GM11168 (cell line): ENCODE measurements around the gene ADCY1.

ENCODE experiments used
- in situ Hi-C: fragments of 300-500 bp; cut with MboI; formaldehyde crosslinking; loops from one replicate; pipeline ENCODE4 v1.12.0; 2022; ENCODE audit warnings: low sequenced_read_pairs; ENCODE audit not compliant: unreplicated experiment

The ADCY1 gene

DNA sequence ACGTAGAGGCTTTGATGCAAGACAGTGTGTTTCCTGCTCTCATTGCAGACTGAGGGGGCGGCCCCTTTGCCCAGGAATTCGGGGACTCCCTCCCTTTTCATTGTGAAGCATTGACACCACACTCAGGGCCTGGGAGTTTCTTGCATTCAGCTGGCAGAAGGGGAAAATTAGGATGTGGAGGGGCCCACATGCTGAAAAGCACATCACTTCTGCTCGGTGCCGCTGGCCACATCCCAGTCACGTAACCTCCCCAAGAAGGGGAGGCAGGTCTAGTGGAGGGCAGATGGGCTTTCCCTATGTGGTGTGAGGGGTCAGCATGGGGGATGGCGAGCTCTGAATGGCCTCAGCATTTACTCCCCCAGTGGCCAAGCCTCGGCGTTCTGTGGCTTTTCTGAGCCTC, 47.9 kb downstream of the ADCY1 start:
- in situ Hi-C loops = no loop called here

DNA sequence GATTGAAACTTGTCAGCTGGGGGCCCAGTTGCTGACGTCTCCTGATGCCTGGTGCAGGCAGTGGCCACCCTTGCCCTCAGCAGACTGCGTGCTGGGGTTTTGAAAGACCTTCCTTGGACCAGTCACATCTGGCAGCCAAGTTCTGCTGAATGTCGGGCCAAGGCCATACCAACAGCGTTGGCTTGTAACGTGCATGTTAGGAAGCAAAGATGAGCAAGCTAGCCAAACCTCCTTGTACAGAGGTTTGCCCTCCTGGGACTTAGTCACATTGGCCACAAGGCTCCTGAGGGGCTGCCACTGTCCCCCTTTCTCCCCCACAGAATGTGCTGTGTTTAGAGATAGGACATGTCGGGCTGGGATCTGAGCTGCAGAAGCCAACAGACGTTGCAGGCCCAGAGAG, 49.0 kb downstream of the ADCY1 start:
- in situ Hi-C loops = no loop called here

DNA sequence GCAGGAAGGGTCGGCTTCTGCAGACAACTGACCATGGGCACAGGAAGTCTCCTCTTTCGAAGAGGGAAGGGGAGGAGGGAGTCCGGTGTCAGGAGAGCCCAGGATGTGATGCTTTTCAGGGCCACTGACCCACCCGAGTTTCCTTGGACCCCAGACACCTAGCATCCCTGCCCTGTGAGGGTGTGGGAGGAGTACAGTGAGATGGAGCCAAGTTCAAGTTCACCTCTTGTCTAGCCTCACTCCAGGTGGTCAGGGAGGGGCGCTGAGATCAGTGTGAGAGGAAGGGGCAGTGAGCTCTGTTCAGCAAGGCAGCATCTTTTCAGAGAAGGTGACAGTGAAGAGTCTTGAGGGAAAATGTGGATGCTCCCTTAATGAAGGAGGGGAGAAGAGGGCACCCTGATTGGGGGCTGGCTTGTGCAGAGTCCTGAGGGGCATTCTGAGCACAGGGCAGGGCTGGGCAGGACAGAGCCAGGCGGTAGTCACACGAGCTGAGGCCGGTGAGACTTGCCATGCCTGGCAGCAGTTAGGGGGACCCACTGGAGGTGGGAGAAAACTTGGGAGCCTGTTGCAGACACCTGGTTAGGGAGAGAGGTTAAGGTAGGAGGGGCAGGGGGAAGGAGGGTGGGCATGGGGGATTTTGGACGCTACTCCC, 49.7 kb downstream of the ADCY1 start:
- in situ Hi-C loops = no loop called here

DNA sequence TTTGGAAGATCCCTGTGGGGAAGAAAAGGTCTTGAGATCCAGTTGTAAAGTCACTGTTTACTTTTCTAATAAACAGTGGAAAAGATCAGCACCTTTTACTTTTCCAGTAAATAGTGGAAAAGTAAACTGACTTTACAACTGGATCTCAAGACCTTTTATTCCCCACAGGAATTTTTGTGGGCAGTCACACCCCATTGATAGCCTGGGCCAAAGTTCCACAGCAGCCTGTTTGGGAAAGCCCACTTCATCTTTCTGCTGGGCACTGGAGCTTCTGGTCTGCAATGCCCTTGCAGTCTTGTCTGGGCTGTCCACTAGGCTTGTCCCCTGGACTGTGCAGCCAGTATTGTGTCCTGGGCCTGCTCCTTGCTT, 50.2 kb downstream of the ADCY1 start:
- in situ Hi-C loops = no loop called here

DNA sequence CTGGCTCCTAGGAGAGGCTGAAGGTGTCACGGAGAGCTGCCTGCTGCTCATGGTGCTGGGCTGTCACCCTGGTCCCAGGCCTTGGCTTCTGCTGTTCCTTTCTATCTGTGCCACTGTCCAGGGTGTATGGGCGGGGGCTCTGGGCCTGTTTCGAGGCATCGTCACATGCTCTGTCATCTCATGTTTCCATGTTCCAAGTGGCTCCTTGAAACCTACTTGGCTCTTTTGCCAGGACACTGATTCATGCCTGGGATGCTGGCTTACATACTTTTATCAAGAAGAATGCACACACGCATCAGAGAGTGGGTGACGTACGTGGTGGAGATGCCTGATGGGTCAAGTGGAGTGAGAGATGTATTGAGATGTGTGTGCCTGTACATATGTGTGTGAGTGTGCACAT, 50.9 kb downstream of the ADCY1 start:
- in situ Hi-C loops = no loop called here

DNA sequence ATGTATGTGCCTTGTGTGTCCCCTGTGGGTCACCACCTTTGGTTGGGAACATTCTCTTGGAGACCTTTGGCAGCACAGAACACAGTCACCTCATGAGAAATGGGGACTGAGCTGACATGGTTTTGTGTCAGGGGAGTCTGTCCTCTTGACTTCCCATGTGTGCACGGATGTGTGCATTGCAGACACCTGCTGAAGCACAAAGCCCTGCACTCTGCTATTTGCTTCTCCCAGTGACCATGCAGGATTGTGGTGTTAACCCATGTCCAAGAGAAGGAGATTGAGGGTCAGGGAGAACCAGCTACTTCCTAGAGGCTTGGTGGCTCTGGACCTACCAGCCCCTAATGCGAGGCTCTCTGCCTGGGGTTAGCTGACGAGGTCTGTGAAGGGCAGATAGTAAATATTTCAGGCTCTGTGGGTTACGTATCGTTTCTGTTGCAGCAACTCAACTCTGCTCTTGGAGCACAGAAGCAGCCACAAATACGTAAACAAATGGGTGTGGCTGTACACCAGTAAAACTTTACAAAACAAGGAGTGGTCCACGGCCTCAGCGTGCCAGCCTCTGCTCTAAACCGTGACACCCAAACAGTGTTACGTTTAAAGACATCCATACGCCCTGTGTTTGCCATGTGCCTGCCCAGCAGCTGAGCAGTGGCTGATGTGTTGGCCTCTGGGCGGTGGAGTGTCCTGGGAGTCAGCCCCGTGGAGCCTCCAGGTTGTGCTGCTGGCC, 51.7 kb downstream of the ADCY1 start:
- in situ Hi-C loops = no loop called here

DNA sequence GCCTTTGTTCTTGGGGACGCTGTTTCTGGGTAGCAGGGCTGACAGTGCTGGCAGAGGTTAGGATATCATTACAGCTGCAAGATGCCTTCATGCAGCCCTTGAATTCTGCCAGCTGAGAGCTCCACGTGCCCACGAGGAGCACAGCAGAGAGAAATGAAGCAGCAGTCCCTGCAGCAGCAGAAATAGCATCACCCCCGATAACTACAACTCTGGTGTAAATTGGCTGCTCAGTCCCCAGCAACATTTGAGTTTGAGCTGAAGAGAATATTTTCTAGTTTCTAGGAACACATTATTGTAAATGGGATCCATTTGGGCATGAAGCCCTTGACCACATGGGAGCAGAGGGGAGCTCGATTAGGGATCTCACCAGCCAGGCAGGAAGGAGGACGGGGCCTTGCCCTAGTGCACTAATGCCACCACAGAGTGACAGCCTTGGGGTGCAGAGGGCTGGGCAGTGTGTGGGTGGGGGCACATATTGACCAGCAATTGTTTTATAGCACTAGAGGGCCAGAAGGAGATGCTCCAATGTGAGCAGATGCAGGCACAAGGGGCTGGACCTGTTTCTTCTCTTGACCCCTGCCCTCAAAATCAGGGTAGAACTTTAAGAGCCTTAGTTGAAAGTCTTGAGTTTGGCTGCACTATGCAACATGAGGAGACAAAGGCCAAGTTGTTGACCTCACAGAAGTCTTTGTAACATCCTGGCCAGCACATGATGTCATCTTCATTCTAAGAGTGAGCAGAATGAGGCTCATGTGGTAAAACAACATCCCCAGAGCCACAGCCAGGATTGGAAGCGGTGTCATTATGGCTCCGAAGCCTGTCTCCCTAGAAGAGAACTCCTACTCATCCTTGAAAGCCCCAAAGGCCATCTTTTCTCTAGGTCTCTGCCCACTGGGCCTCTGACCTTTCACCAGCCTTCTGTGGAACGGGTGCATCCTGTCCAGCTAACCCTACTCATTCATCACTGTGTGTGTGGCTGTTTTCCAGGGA, 52.6 kb downstream of the ADCY1 start:
- in situ Hi-C loops = no loop called here

DNA sequence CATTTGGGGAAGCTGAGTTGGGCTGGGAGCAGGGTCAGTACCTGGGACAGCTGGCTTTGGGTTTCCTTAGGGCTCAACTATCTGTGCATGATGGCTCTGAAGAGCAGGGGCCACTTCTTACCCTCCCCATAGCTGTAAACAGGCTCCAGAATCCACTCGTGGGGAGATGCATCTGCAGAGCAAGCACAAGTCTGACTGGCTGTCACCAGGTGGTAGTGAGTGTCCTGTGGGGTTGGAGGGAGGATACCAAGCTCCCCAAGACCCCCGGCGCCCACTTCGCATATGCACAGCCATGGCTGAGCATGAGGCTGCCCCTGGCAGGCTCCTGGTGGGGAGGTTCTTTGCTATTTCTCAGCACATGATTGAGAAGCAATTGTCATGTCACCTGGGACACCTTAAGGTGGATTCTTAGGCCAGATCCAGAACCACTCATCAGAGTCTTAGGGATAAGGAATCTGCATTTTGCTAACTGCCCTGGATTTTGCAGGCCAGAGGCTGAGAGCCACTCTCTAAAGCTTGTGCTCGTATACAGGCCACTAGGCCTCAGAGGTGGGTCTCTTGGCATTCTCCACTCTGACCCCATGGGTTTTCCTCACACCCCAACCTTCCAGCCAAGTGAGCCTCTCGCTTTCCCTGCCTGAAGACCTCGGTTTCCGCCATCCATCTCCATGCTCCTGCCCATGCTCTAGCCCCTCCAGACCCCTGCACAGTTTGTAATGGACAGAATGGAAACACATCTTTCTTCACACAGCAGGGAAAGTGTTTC, 53.7 kb downstream of the ADCY1 start:
- in situ Hi-C loops = no loop called here

DNA sequence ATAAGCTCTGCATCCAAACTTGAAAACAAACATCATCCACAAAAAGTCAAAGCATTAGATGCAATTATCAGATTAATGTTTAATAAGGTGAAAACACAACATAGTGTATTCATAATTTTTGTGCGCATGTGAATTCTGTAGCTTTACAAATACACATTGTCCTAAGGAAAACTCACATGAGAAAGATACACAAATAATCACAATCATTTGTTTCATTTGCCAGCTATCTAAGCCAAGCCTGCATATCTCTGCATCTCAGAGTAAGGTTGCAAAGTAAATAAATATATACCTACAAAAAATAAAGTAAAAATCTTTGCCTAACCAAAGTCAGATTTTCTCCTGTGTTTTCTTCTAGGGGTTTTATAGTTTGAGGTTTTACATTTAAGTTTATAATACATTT, 57.4 kb downstream of the ADCY1 start:
- in situ Hi-C loops = no loop called here

DNA sequence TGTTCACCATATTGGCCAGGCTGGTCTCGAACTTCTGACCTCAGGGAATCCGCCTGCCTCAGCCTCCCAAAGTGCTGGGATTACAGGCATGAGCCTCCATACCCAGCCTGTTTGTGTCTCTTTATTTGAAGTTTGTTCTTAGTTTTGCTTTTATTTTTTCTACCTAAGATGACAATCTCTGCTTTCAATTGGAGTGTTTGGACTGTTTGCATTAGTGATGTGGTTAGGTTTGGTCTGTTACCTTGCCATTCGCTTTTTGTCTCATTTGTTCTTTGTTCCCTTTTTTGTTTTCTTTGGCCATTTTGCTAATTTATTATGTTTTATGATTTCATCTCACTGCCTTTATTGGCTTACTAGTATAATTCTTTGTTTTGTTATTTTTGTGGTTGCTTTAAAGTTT, 62.6 kb downstream of the ADCY1 start:
- in situ Hi-C loops = no loop called here

DNA sequence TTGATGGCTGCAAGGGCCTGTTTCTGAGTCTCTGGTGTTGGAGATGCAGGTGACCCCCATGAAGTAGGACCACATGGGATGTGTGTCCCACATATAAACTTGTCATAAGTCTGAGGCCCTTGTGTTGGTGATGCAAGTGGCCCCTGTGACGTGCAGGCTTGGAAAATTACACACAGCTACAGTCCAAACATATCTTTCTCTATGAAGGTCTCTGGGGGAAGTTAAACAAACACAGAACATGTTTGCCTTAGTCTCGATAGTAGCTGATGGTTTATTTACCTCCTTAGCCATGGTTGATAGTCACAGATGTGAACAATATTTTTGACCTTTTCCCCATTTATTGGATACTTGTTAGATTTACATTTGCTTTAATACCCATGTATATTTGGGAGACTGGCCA, 64.7 kb downstream of the ADCY1 start:
- in situ Hi-C loops = no loop called here

DNA sequence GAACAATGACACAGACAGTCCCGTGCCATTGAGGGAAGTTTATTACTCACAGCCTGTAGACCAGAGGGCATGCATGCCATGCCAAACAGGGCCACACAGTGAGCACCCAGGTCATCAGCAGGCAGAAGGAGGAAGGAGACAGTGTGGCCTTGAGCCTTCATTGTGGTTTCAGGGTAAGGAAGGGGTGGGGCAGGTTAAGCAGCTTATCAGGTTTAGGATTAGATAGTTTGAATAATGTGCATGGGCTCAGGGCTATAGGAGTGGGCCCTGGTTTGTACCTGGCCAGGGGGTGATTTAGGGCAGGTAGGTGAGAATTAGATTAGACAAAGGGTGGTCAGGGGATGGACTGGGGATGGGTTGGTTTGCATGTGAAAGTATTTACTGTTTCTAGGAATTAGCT, 67.9 kb downstream of the ADCY1 start:
- in situ Hi-C loops = no loop called here

DNA sequence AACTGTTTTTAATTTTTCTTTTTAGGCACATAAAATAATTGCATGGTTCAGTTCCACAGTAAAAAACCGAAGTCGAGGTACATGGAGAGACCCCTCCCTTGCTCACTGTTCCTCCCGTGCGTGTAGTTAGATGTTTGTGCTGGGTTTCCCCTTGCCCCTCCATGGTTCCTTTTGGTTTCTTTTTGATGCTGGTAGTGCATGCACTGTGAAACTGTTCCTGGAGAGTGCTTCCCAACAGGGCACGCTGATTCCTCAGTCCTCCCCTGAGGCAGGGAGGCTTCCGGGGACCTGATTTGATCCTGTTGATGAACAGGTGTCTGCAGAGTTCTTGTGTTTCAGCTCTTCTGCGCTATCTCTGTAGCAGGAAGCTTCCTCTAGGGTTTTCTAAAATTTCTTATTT, 69.5 kb downstream of the ADCY1 start:
- in situ Hi-C loops = no loop called here

DNA sequence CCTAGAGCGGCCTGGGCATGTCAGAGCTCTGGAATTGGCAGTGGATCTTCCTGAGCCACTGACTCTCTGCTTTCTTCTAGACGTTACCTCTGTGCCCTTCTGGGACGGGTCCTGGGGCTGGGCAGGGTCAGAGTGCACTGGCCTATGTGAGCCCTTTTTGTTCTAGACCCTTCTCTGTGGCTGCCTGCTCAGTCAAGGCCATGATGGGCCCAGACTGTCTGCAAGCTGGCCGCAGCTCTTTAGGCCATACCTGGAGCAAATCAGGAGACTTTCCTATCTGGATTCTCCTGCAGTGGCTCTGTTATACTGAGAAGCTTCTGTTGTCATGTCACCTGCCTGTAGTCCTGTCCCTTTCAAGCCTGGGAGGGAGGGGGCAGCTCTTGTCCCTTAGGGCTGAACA, 70.1 kb downstream of the ADCY1 start:
- in situ Hi-C loops = no loop called here

DNA sequence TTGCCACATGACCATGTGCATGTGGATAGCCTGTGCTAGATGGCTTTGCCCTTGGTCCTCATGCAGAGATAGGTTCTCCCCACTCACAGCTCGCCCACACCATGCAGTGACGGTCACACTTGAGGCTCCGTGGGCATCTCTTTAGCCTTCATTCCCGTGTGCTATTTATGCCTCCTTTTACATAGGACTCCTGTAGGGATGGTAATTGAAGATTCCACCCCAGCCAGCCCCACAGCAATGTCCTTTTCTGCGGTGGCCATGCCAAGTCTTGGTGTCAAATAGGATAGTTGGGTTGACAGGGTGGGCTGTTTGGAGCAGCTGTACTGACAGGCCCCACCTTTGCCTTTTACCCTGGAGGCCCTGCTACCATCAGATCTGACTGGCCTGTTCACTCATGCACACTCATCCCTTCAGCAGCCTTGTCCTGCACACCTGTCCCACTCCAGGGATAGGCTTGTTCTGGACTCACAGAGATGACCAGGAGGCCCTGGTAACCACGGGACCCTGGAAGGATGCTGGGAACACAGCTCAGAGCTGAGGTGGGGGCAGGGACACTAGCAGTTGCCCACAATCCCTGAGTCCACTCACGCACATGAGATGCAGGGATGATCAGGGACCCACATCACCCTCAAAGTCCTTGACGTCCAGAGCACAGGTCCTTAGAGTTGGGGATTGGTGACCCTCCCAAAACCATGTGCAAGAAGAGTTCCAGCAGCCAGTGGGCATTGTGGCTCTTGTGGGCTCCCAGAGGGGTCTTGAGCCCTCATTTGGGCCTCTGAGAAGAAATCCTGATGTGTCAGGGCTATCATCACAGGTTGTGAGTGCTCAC, 71.2 kb downstream of the ADCY1 start:
- in situ Hi-C loops = no loop called here

DNA sequence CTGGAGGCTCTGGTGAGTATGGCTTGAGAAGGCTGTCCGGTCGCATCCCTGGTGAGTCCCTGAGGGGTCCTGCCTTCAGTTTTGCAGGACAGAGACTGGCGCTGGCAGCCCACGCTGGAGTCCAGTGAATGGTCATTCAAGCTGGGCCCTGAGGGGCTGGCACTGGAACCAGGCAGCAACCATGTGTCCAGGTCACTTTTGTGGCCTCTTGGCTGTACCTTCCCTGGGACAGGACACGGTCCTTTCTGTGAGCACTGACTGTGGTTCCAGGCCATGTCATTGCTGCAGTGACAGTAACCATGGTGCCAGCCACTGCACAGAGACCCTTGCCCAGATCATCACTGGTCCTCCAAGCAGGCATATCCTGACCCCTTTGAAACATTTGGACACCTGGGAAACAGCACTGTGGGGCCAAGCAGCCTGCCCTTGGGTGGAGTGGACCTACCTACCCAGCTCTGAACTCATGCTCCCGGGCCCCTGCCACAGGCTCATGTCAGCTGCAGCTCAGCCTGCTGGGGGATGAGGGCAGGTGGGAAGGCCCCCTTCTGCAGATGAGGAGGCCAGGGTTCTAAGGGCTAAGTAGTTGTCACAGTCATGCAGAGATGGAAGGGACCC, 72.1 kb downstream of the ADCY1 start:
- in situ Hi-C loops = no loop called here

DNA sequence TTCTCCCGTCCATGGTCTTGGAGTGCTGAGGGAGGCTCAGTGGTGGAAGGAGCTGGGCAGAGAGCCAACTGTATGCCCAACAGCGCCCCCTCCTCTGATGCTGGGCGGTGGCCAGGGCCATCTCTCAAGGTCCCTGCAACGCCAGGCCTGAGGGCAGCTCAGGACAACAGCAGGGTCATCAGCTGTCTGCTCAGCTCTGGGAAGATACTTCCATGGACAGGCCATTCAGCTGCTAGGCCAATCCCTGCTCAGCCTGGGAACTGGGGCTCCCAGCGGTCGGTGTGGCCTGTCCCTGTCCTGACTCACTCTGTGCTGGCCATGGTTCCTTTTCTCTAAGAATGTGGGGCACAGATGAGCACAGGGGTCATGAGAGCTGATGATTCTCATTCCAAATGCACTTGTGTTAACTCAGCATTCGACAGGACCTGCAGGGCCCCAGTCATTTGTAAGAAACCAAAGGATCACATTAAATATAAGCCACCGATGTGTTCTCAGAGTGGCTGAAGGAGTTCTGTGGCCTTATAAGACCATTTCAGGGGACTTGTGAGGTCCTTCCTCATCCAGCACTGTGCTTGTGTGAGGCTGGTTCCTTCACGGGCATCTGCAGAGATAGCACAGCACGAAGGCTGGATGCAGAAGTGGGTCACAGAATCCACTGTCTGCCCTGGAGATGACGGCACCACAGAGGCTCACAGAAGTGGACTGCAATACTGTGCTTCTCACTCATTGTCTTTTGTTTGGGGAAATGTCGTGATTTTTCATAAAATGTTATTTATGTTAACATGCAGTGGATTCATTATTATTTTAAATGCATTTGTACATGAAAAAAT, 73.0 kb downstream of the ADCY1 start:
- in situ Hi-C loops = no loop called here

DNA sequence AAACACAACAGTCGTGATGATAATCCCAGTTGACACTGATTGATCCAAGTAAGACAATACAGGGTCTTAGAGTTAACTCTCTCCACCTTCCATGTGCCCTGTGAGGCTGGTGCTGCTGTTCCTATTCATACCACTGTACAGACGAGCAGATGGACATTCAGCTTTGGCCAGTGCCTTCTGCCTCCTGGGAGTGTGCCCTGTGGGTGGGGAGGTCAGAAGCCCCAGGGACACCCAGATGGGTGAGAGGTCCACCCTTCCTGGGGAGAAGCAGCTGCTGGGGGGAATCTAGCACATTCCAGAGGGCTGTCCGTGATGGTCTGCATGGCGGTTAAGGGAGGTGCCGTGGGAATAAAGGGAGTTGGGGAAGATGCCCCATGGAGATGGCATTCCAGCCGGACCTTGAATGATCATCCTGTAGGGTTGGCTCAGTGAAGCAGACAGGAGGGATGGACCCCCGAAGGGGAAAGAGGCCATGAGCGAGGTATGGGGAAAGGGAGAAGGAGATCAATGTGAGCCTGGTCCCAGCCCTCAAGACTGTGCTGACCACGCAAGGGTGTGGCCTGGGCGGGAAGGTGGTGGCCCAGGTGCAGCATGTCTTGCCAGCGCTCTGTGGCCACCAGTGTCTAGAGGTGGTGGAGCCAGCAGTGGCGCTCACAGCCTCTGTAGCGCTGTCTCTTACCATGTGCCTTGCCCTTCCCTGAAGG, 74.0 kb downstream of the ADCY1 start:
- in situ Hi-C loops = no loop called here
